GM21528 (cell line): Measurements from ENCODE around the gene DDX11.
"Not testable (repeated sequence)": the region's sequence is repeated elsewhere in the genome, so short reads cannot be mapped to it uniquely, and the experiment has no call there.

Experiments used
- ATAC-seq: cut with Tn5 transposase; IDR thresholded peaks from one replicate; pipeline ENCODE4 v1.9.1; 2021; ENCODE audit warnings: mild to moderate bottlenecking, moderate library complexity; ENCODE audit not compliant: unreplicated experiment, low FRiP score

The DDX11 gene

DNA sequence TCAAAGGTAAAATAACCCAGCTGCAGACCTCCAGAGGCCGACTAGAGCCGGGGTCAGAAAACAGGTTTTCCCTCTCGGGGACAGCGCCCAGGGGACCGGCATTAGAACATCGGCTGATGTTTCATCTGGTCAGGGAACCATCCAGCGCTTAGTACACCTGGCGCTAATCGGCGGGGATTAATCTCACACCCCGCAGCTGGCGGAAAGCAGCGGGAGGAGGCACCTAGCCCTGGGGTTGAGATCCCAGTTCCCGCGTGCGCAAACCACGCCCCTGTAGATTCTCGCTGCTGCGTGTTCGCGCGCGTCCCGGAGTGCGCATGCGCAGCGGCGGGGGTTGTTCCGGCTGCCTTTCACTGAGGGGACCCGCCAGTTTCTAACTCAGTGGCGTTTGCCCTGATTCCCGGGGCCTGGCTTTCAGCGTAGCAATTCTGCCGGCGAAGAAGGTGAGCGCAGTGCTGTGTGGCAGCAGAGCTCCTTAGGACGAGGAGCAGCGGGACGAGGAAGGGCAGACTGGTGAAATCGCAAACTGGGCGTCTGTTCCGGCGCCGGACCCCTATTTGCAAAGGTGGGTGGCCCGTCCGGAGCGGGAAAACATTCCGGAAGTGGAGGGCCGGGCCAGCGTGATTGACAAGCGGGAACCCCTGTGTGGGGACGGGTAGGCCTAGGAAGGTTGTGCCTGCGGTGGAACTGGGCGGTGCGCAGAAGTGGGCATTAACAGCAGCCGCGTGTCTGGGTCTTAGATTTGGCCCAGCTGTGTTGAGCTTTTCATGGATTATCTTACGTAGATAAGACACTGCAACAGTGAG lies at the start of gene DDX11:
Gene DDX11 (plus strand): TSS at position 334 of the 806 bp plus-strand sequence. CDS start 4,534 bp downstream, outside the sequence.
- peak; percentile 93 for ATAC-seq

DNA sequence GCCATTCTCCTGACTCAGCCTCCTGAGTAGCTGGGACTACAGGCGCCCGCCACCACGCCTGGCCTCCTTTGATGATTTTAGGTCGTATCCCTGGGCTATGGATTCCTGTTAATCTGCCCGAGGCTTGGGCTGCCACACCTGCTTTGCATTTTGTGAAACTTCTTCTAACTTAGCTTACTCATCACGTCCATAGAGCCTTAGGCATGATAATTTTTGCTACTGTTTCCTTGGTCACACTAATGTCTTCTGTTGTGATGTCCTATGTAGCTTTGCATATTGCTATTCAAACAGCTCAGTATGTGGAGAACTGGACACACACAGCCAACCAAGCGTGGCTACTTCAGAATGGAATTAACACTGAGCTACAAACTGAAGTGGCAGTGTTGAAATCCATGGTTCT lies 47.5 kb upstream of the DDX11 start:
- no peak for ATAC-seq

DNA sequence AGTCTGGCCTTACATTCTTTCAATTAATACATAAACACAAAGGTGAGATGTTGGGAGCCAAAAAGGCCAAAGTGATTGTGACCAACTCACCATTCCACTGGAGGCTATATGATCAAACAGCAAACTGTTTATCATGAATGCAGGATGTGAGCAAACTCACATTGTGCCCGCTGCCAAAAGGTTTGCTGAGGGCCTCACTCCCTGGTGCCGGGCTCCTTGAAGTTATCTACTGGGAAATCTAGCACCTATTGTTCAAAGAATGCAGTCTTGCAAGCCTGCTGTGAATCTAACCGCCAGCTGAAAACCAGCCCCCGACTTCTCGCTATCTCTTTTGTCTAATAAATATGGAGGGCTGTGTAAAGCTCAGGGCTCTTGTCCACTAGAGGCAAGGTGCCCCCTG lies 46.7 kb upstream of the DDX11 start:
- not testable (repeated sequence) for ATAC-seq

DNA sequence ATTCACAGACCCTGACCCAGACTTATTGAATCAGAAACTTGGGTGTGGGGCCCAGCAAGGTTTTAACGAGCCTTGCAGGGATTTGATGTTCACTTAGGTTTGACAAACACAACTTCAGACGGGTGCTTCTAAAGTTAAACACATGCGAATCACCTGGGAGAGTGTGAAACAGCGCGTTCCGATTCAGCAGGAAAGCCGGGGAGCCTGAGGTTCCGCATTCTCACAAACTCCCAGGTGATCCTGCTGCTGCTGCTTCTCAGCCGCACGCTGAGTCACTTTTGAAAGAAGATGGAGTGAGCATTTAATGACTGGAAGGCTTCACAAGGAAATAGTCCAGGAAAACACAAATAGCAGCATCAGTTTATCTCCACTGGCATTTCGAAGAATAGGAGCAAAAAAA lies 44.2 kb upstream of the DDX11 start:
- no peak for ATAC-seq

DNA sequence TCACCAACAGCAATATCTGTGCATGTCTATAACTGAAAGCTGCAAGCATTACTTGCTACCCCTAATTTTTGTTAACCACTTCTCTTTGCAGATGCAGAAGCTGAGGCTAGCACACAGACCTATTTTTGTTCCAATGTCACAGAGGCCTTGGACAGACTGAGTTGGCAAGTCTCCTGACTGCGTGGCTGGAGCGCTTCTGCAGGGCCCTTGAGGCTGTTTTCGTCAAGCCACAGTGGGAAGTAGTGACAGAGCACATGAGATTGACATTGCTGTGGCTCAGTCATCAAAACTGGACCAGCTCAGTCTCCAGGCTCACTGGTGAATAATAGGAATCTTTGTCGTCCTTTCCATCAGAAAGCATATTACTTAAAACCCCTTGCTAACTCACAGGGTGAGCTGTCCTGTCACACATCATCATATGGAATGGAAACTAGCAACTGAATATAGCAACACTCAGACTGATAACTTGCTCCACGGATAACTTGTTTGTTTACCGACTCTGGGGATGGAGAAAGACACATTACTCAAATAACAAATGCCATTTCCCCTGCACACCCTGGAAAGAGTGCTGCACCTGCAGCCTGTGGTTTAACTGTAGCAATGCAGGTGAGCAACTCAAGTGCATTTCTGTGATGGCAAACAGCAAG lies 43.6 kb upstream of the DDX11 start:
- ATAC-seq: no peak

DNA sequence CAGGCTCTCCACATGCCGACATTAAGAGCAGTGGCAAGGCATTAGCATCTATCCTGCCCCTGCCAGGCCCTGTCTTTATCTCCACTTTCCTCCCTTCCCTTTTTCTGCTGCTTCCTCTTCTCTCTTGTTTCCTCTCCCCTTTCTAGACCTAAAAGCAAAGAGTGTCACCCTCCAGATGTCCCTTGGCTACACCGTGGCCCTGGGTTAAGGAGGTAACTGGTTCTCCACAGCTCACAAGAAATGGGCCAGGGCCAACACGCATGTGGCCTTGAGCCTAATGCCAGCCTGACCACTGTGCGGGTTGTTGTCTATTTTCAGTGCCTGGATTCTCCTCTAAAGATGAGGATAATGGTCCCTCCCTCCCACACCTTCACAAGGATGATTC lies 41.7 kb upstream of the DDX11 start:
- no peak for ATAC-seq

DNA sequence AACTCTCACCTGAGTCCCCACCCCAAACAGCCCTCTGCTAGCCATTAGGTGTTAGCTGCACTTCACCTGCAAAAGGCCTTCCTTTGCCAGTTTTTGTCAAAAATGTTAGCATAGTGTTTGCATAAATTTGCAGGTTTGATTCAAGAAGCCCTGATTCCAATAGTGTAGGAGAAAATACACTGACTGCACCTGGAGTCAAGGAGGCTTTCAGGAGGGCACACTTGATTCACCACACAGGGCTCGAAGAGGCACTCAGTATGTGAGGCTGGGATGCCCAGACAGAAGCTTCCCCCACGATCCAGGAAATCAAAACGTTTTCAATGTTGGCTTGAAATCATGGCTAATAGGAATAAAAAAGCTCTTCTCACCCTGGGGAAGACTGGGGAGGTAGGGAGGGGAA lies 40.5 kb upstream of the DDX11 start:
- no peak for ATAC-seq

DNA sequence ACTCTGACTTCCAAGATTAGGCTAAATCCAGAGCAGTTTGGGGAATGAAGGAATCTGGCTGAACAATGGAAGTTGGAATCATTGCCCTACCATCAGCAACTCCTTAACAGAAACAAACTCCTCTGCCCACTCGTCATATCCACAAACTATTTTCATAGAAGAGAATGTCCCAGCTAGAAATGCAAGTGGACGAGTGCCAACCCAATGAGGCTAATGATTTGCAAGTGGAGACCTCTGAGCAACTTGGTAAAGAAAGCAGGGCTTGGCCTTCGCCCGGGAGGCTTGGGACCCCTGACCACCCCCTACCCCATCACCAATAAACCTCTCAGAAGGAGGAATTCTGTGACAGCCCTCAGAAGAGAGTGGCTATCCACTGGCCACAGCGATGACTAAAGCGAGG lies 40.0 kb upstream of the DDX11 start:
- ATAC-seq: no peak

DNA sequence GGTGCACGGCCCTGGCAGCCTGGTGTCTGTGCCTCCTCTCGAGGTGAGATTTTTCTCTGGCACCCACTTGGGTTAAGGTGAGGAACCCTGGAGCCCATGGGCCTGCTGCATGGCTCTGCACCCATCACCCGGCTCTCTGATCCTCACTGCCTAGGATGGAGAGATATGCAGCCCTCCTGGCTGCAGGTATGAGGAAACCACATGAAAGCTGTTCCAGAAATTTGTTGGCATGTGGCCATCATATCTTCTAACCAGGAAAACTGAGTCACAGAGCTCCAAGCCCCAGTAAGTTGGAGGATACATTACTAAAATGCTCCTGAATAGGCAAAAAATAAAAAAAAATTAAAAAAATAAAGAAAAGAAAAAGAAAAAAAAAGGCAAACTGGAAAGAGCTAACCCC lies 39.3 kb upstream of the DDX11 start:
- no peak for ATAC-seq

DNA sequence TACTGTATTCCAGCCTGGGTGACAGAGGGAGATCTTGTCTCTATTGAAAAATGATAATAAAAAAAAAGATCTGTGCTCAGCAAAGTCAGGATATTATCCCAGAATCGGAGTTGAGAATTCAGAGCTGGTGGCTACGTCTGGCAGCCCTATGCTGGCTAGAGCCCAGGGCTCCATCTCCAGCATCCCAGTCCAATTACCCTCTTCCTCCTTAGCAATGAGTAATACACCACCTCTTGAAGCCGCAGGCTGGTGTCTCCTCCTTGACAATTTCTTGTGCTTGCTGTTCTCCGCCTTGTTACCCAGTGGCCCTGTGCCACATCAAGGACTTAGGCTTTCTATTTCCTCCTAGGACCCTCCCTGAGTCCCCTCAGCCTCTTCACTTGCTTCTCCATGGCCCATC lies 38.4 kb upstream of the DDX11 start:
- no peak for ATAC-seq

DNA sequence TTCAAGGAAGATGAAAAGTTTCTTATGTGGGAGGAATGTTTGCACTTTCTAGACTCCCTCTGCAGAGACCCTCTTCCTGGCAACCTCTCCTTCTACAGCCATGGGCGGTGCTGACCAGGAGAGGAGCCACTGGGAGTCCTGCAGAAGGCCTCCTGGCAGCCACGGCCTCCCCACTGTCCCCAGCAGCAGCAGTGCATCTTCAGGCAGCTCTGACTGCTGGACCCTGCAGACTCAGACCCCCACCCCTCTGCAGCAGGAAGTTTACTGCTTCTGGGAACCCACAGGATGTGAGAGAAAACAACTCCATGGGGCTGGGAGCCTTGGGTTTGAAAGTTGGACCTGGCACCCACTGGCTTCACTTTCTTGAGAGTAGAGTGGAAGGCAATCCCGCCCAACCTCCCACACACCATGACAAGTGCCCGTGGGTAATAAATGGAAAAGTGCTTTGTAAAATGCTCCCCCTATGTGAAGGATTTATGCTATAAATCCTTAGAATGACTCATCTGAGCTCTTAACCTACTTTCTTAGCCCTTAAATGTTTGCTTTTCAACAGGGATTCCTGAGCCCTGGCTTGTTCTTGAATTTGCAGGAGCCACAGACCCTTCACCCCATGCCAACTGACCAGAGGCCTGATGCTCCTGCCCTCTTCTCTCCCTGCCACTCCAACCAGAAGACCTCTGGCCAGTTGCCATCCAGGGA lies 37.5 kb upstream of the DDX11 start:
- no peak for ATAC-seq

DNA sequence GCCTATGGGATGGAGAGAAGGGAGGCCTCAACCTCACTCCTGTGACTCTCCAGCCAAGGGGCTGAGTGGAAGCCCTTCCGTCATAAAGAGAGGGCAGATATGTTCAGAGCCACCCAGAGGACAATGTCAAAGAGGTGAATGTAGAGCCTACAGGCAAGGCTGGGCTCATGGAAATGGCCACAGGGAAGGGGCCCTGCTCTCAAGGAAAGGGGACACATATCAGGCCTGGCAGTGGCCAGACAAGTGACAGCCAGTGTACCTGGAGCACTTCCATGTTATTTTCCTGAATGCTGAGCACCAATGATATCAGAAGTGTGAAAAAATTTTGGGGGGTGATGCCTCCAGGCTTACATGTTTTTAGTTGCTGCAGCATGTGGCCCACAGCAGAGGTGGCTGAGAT lies 36.6 kb upstream of the DDX11 start:
- ATAC-seq: no peak

DNA sequence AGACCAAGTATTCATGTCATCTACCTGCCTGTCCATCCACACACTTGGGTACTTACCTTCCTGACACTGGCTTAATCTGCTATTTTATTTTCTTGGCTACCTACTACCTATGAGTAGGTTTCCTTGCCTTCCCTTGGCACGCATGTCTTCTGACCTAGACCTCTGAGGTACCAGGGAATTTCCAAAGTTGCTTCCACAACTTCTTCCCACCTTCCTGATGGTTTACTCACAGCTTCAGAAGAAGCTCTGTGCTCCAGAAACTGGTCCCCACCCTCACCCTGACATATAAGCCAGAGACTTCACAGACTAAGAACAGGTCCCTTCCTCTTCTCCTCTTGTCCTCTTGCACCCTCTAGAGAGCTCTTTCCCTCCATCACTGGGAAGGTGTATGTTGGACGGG lies 35.7 kb upstream of the DDX11 start:
- ATAC-seq: no peak

DNA sequence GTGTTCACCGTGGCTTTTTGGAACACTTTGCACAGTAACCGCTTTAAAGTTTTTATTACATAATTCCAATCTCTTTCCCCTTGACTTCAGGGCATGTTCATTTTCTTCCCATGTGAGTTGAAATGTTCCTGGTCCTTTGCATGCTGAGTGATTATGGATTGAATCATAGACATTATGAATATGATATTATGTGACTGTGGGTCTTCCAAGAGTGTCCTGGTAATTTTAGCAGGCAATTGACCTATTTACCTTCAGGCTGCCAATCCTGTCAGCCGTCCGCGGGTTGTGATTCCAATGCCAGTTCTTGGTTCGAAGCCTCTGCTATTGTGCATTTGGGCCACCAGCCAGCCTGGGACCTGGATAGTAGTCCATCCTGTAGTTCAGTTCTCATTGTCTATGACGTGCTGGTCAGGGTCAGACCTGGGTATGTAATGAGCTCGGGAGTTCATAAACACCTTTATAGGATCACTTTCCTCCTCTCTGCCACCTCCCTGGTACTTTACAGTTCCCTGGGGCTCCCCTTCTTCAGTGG lies 32.6 kb upstream of the DDX11 start:
- no peak for ATAC-seq

DNA sequence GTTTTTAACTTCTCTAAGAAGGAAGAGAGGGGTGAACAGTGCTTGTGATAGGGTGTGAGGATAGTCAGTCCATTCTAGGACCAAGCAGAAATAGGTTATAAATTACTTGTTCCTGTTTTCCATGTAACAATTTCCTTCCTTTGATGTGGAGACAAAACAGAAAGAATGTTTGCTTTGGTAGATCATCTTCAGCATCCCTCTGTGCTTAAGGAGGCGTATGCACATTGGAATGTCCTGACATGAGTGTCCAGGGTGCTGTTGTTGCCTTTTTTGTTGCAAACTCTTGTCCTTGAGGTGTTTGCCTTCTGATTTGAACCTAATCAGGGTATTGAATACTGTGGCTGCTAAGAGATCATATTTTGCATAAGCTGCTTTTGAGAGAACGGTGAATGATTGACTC lies 23.5 kb upstream of the DDX11 start:
- not testable (repeated sequence) for ATAC-seq

DNA sequence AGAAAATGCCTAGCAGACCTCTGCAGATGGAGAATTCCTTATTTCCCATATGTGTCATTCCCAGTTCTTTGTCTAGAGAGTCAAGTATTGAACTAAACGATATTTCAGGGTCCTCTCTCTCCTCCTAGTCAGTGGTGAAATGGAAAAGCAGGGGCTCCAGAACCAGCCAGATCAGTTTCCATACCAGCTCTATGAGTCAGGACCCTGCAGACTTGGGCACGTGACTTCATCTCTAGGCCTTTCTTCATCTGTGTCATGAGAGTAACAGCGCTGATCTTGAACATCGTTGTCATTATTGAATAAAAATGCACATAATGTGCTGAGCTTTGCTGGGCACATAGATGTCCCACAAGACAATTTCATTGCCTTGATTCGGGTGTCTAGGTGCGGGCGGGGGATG lies 23.1 kb upstream of the DDX11 start:
- ATAC-seq: not testable (repeated sequence)

DNA sequence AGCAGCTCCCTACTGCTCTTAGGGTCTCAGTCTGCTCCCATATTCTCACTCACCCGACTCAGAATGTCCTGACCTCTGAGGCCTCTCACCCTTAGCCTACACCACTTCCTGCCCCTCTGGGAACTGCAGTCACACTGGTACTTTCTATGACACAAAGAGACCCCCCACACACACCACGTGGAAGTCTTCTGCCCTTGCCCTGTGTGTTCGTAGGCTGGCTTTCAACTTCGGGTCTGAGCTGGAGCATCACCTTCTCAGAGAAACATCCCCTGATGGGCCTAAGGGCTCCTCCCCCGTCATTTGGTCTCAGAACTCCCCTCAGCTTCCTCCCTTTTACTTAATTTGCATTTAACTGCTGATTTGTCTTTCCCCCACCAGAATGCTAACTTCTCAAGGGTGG lies 22.0 kb upstream of the DDX11 start:
- not testable (repeated sequence) for ATAC-seq

DNA sequence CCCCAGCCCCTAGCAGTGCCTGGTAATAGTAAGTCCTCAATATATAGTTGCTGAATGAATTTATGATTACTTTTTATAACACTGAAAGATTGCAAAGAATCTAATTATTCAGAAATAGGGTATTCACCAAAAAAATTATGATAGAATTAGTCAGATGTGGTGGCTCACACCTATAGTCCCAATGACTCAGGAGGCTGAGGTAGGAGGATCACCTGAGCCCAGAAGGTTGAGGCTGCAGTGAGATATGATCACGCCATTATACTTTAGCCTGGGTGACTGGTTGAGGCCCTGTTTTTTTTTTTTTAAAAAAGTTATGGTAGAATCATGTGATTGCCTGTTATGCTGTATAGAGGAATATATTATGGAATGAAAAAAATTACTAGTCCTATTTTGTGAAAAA lies 21.5 kb upstream of the DDX11 start:
- ATAC-seq: not testable (repeated sequence)

DNA sequence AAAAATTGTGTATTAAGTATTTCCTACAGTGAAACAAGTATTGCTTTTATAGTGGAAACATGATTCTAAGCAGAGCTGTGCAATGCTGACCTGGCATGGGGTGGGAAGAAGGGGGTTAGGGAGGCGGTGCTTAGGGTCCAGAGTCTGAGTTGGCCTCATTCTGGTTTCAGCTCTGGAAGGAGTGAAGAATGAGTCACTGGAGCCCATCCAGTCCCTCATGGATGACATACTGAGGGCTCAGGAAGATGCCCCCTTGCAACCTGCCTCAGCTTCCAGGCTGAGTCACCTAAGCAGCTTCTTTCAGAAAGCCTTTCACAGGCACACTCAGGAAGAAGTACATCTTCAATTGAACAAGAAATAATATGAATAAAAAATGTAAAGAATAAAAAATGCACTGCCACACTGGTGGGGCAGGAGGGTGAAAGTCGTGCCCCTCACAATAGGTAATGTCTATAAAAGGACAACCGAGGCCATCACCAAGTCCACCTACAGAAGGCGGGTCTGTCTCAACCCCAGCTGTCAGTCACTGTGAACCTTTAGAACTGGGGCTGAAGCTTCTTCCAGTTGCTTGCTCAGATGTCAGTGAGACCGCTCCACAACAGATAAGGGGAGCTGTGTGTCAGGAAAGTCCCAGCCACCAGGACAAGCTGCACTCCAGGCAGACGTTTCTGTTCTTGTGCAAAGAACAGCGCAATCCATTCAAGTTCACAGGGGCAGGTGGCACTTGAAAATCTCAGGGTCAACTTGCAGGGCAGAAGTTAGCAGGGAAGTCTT lies 20.8 kb upstream of the DDX11 start:
- ATAC-seq: not testable (repeated sequence)

DNA sequence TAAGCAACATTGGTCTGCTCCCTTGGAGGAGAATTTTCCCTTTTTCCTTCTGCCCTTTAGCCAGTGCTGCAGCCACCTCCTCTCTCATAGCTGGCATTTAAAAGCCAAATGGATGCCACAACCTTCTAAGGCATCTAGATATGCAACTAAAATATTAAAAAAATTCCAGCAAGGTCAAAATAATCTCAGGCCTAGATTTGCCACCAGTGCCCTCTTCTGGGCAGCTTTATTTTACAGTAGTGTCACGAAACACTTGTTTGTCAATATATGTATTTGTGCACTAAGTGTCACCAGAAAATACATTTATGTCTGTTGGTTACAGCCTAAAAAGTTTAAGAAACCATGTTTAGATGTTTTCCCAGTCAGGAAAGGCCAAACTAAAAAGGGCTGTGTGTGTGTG lies 19.7 kb upstream of the DDX11 start:
- ATAC-seq: not testable (repeated sequence)

DNA sequence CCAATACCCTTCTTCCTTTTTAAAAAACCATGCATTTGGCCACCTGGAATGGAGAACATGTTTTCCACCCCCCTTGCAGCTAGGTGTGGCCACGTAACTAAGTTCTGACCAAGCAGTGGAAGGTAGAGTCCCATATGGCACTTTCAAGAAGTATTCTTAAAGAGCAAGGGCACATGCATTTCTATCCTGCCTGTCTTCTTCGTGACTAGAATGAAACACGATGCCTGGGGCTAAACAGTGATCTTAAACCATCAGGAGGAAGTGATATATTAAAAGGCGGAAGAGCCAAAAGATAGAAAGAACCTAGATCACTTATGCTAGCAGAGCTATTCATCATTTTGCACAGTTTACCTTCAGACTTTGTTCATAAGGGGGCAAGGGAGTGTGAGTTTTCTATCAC lies 16.0 kb upstream of the DDX11 start:
- ATAC-seq: no peak
